Cerebellar cortex (tissue), 1 donor: ENCODE measurements around the gene XXYLT1.
"Not testable (repeated sequence)": the region's sequence is repeated elsewhere in the genome, so short reads cannot be mapped to it uniquely, and the experiment has no call there.

Experiments used
- DNase-seq: peaks from one replicate; pipeline ENCODE4 v3.0.0-alpha.2; 2015; ENCODE audit warnings: low spot score

Gene XXYLT1

GRCh38 chr3:195270817-195271409, at the start of gene XXYLT1:
Gene XXYLT1 (minus strand): TSS chr3:195271159. CDS start chr3:195271058, 101 bp downstream.
- DNase-seq, result peak; percentile 87

GRCh38 chr3:195319060-195319459, 48.1 kb upstream of the XXYLT1 start:
- DNase-seq, result no peak

- no peak for DNase-seq
Observed at GRCh38 chr3:195312714-195313113, 41.8 kb upstream of the XXYLT1 start.

- no peak for DNase-seq
Observed at GRCh38 chr3:195307711-195308110, 36.8 kb upstream of the XXYLT1 start.

GRCh38 chr3:195306369-195306768, 35.4 kb upstream of the XXYLT1 start:
- DNase-seq, result no peak

- no peak for DNase-seq
Observed at GRCh38 chr3:195302431-195302830, 31.5 kb upstream of the XXYLT1 start.

GRCh38 chr3:195297446-195297845, 26.5 kb upstream of the XXYLT1 start:
- no peak for DNase-seq

- DNase-seq, result no peak
Observed at GRCh38 chr3:195296662-195297061, 25.7 kb upstream of the XXYLT1 start.

- no peak for DNase-seq
Observed at GRCh38 chr3:195291121-195291520, 20.2 kb upstream of the XXYLT1 start.

GRCh38 chr3:195290643-195291042, 19.7 kb upstream of the XXYLT1 start:
- DNase-seq, result not testable (repeated sequence)

- DNase-seq, result no peak
Observed at GRCh38 chr3:195286115-195286872, 15.3 kb upstream of the XXYLT1 start.

- DNase-seq, result no peak
Observed at GRCh38 chr3:195285372-195285771, 14.4 kb upstream of the XXYLT1 start.

- no peak for DNase-seq
Observed at GRCh38 chr3:195284842-195285241, 13.9 kb upstream of the XXYLT1 start.

GRCh38 chr3:195282961-195283360, 12.0 kb upstream of the XXYLT1 start:
- DNase-seq, result no peak

GRCh38 chr3:195274259-195274966, 3.5 kb upstream of the XXYLT1 start:
- DNase-seq, result no peak

- DNase-seq, result peak; percentile 81
Observed at GRCh38 chr3:195271410-195272243, 668 bp upstream of the XXYLT1 start.

- DNase-seq, result peak; percentile 53
Observed at GRCh38 chr3:195270079-195270816, 711 bp downstream of the XXYLT1 start.

- DNase-seq, result no peak
Observed at GRCh38 chr3:195269375-195270078, 1.4 kb downstream of the XXYLT1 start.

- no peak for DNase-seq
Observed at GRCh38 chr3:195268576-195269309, 2.2 kb downstream of the XXYLT1 start.

- no peak for DNase-seq
Observed at GRCh38 chr3:195267096-195267495, 3.9 kb downstream of the XXYLT1 start.
